HCT116 (cell line): ENCODE data around the gene MYOM1. TPM values are rescaled to one million over a fixed set of nuclear protein-coding genes. Genes with fewer than 3 reads are reported as not detected.

Experiments
- ATAC-seq: fragments of 200-7000 bp; cut with Tn5 transposase; 2 replicates; pipeline ENCODE4 v1.9.1; 2020; ENCODE audit warnings: mild to moderate bottlenecking, moderate library complexity
- BruUV-seq: library from RNA; stranded (reverse); fragments of 400-500 nt; replicated peaks from 2 replicates; lab custom pipeline; 2021; lab: Mats Ljungman, UMichigan
- CTCF ChIA-PET: fragments of 300-600 bp; sonication (Branson Sonifier 250); formaldehyde crosslinking; loops from one replicate; lab custom pipeline; 2021; ENCODE audit warnings: antibody characterized with exemption; lab: Charles Lee
- POLR2A ChIA-PET: fragments of 300-600, 350-600 bp; sonication (Branson Sonifier 250); formaldehyde crosslinking; loops from one replicate; lab custom pipeline; 2021; ENCODE audit warnings: antibody characterized with exemption; lab: Charles Lee
- RAD21 ChIA-PET, 2 experiments: fragments of 300-600 bp; sonication (Branson Sonifier 250); formaldehyde crosslinking; loops; one replicate each; lab custom pipeline; 2023; ENCODE audit warnings: low total read pairs in 2 of 2; ENCODE audit not compliant: uncharacterized antibody in 2 of 2, unreplicated experiment in 2 of 2, low non-redundant PET in 1 of 2; lab: Charles Lee
- DNase-seq: peaks from one replicate; pipeline ENCODE4 v3.0.0-alpha.2; 2010; ENCODE audit warnings: low read depth, low spot score
- H2AFZ ChIP-seq: fragments of 200-600 bp; shearing (Covaris generic), sonication (generic); 2 replicates; pipeline ENCODE4 v1.6.1; 2017; ENCODE audit warnings: low read depth, mixed run types, mixed read lengths, antibody characterized with exemption, low read length; ENCODE audit not compliant: poor library complexity, severe bottlenecking
- H3K27ac ChIP-seq: 2 replicates; pipeline ENCODE4 v1.5.1; 2012; ENCODE audit warnings: low read depth, low read length
- H3K27me3 ChIP-seq: fragments of 200-600 bp; sonication (generic); 2 replicates; pipeline ENCODE4 v1.6.1; 2016; ENCODE audit warnings: mixed run types, low read length, mixed read lengths; ENCODE audit not compliant: insufficient read depth
- H3K36me3 ChIP-seq, 2 experiments: fragments of 200-500 bp in 1 of 2; fragments of 200-600 bp in 1 of 2; sonication (Bioruptor generic) in 1 of 2; sonication (generic) in 1 of 2; 2 replicates each; pipeline versions ENCODE4 v1.5.1 to v1.6.1; 2014 to 2016; ENCODE audit warnings: low read length in 2 of 2, inconsistent platforms in 1 of 2, mixed read lengths in 1 of 2, mixed run types in 1 of 2; ENCODE audit not compliant: insufficient read depth in 2 of 2, control insufficient read depth in 1 of 2
- H3K4me1 ChIP-seq, 2 experiments: fragments of 200-600 bp in 1 of 2; sonication (generic) in 1 of 2; 2 replicates each; pipeline versions ENCODE4 v1.5.1 to v1.6.1; 2012 to 2017; ENCODE audit warnings: low read length in 2 of 2, inconsistent platforms in 1 of 2, mild to moderate bottlenecking in 1 of 2, mixed read lengths in 1 of 2, mixed run types in 1 of 2, moderate library complexity in 1 of 2; ENCODE audit not compliant: insufficient read depth in 2 of 2, control insufficient read depth in 1 of 2
- H3K4me2 ChIP-seq: fragments of 200-600 bp; sonication (generic); 2 replicates; pipeline ENCODE4 v1.6.1; 2017; ENCODE audit warnings: mixed run types, low read length, mixed read lengths
- H3K4me3 ChIP-seq, 2 experiments: fragments of 200-600 bp in 1 of 2; sonication (generic) in 1 of 2; replicated peaks in 1 of 2; 2 replicates each; pipeline ENCODE4 v1.5.1; 2011 to 2016; ENCODE audit warnings: low read length in 2 of 2, control low read depth in 1 of 2, low read depth in 1 of 2, mild to moderate bottlenecking in 1 of 2, mixed read lengths in 1 of 2, mixed run types in 1 of 2
- H3K79me2 ChIP-seq: fragments of 200-600 bp; sonication (generic); 2 replicates; pipeline ENCODE4 v1.6.1; 2017; ENCODE audit warnings: mild to moderate bottlenecking, mixed run types, low read length, moderate library complexity, mixed read lengths; ENCODE audit not compliant: insufficient read depth
- H3K9ac ChIP-seq: fragments of 200-600 bp; sonication (generic); 2 replicates; pipeline ENCODE4 v1.6.1; 2016; ENCODE audit warnings: low read length, mixed read lengths
- H3K9me2 ChIP-seq: fragments of 200-600 bp; sonication (generic), shearing (Covaris generic); 2 replicates; pipeline ENCODE4 v1.6.1; 2017; ENCODE audit warnings: mixed run types, mild to moderate bottlenecking, moderate library complexity; ENCODE audit not compliant: insufficient read depth
- H3K9me3 ChIP-seq, 2 experiments: fragments of 200-500 bp in 1 of 2; fragments of 200-600 bp in 1 of 2; sonication (Bioruptor generic) in 1 of 2; sonication (generic) in 1 of 2; 2 replicates each; pipeline ENCODE4 v1.6.1; 2014 to 2017; ENCODE audit warnings: low read length in 2 of 2, mixed read lengths in 2 of 2, inconsistent platforms in 1 of 2, low read depth in 1 of 2, mild to moderate bottlenecking in 1 of 2, mixed run types in 1 of 2, moderate library complexity in 1 of 2; ENCODE audit not compliant: control insufficient read depth in 1 of 2, insufficient read depth in 1 of 2
- H4K20me1 ChIP-seq: fragments of 200-600 bp; sonication (generic), shearing (Covaris generic); 2 replicates; pipeline ENCODE4 v1.6.1; 2017; ENCODE audit warnings: mixed run types, mild to moderate bottlenecking, moderate library complexity; ENCODE audit not compliant: insufficient read depth
- CEBPB ChIP-seq: IDR thresholded peaks from 2 replicates; pipeline ENCODE4 v1.6.1; 2012; ENCODE audit warnings: low read depth
- CTCF ChIP-seq, 3 experiments: fragments of 200-600 bp in 1 of 3; sonication (generic) in 1 of 3; IDR thresholded peaks in 2 of 3; conservative IDR thresholded peaks in 1 of 3; 2 replicates each; pipeline ENCODE4 v1.5.1; 2012 to 2017; ENCODE audit warnings: low read depth in 2 of 3, low read length in 2 of 3, antibody characterized with exemption in 1 of 3, borderline replicate concordance in 1 of 3, control low read depth in 1 of 3, mild to moderate bottlenecking in 1 of 3, mixed read lengths in 1 of 3, mixed run types in 1 of 3, moderate library complexity in 1 of 3; ENCODE audit not compliant: insufficient read depth in 1 of 3
- EGR1 ChIP-seq: IDR thresholded peaks from 2 replicates; pipeline ENCODE4 v1.6.1; 2012; ENCODE audit warnings: low read depth
- ELF1 ChIP-seq: IDR thresholded peaks from 2 replicates; pipeline ENCODE4 v1.6.1; 2012; ENCODE audit warnings: low read depth, borderline replicate concordance
- EZH2 ChIP-seq: fragments of 200-600 bp; sonication (generic); IDR thresholded peaks from 2 replicates; pipeline ENCODE4 v1.6.1; 2017; ENCODE audit warnings: antibody characterized with exemption, mixed run types
- EZH2phosphoT487 ChIP-seq: fragments of 200-600 bp; IDR thresholded peaks from 2 replicates; pipeline ENCODE4 v1.6.1; 2018; ENCODE audit warnings: antibody characterized with exemption, borderline replicate concordance
- FOSL1 ChIP-seq: IDR thresholded peaks from 2 replicates; pipeline ENCODE4 v1.6.1; 2012; ENCODE audit warnings: low read depth
- JUND ChIP-seq: IDR thresholded peaks from 2 replicates; pipeline ENCODE4 v1.6.1; 2012
- POLR2A ChIP-seq: IDR thresholded peaks from 2 replicates; pipeline ENCODE4 v1.7.0; 2011; ENCODE audit warnings: borderline replicate concordance; ENCODE audit not compliant: insufficient read depth, insufficient read length; ENCODE audit errors: extremely low read depth
- POLR2AphosphoS5 ChIP-seq: IDR thresholded peaks from 2 replicates; pipeline ENCODE4 v1.6.1; 2011; ENCODE audit warnings: mild to moderate bottlenecking, low read depth, low read length, moderate library complexity
- RAD21 ChIP-seq: IDR thresholded peaks from 2 replicates; pipeline ENCODE4 v1.6.1; 2012; ENCODE audit warnings: low read depth, mild to moderate bottlenecking
- REST ChIP-seq: IDR thresholded peaks from 2 replicates; pipeline ENCODE4 v1.6.1; 2012; ENCODE audit warnings: low read depth
- SRF ChIP-seq: IDR thresholded peaks from 2 replicates; pipeline ENCODE4 v1.6.1; 2012; ENCODE audit warnings: low read depth
- TCF7L2 ChIP-seq: IDR thresholded peaks from 2 replicates; pipeline ENCODE4 v1.7.0; 2011; ENCODE audit warnings: borderline replicate concordance, inconsistent platforms; ENCODE audit not compliant: insufficient read depth, insufficient read length; ENCODE audit errors: extremely low read depth
- YY1 ChIP-seq: IDR thresholded peaks from 2 replicates; pipeline ENCODE4 v1.6.1; 2011; ENCODE audit warnings: low read length, low read depth, moderate library complexity, mild to moderate bottlenecking; ENCODE audit not compliant: insufficient replicate concordance; ENCODE audit errors: extremely low read depth
- ZFX ChIP-seq: fragments of 450-650 bp; IDR thresholded peaks from 2 replicates; pipeline ENCODE4 v1.6.1; 2017
- intact Hi-C: fragments of 100-400 bp; cut with micrococcal nuclease; formaldehyde crosslinking; loops from 2 replicates; pipeline ENCODE4 v1.10.0; 2022
- total RNA-seq: library from RNA; stranded (reverse); gene quantifications from one replicate; pipeline ENCODE4 v1.2.1, GENCODE V29; 2021; ENCODE audit not compliant: unreplicated experiment

MYOM1 gene
- total RNA-seq, 1 experiment from 2014 or later: 0.52 TPM

GRCh38 chr18:3084206-3084605 is 135.6 kb downstream of the MYOM1 start:
- H3K4me1 ChIP-seq: no peaks in the 10 kb centered on the region
- ATAC-seq: no peak
- no TSS peak for BruUV-seq
- H4K20me1 ChIP-seq: no peaks in the 10 kb centered on the region
- H3K36me3 ChIP-seq: no peaks in the 10 kb centered on the region
- H3K9ac ChIP-seq: no peak overlapping the region
- ChIA-PET CTCF (interaction anchor here (3.8 kb wide), 1 partner anchor 22 kb away, joined by 12 read pairs; no protein-coding TSS in a partner anchor), POLR2A (no interaction called here), RAD21 (no interaction called here)
- no peaks in the 10 kb centered on the region for H3K79me2 ChIP-seq
- no peak for TF ChIP-seq EZH2phosphoT487
- no peak for TF ChIP-seq TCF7L2
- TF ChIP-seq YY1: no peak
- no peak for TF ChIP-seq RAD21
- TF ChIP-seq POLR2A: no peak
- no peak for TF ChIP-seq CEBPB
- H2AFZ ChIP-seq: no peak overlapping the region
- H3K9me3 ChIP-seq: no peaks in the 10 kb centered on the region
- no peak for DNase-seq
- intact Hi-C loops: no loop called here
- H3K4me2 ChIP-seq: no peak overlapping the region
- no peak overlapping the region for H3K27ac ChIP-seq
- H3K27me3 ChIP-seq: no peaks in the 10 kb centered on the region
- no peak overlapping the region for H3K4me3 ChIP-seq
- H3K9me2 ChIP-seq: no peaks in the 10 kb centered on the region

GRCh38 chr18:3083766-3084165 is 136.0 kb downstream of the MYOM1 start:
- Histone ChIP-seq H3K9ac (no peak overlapping the region), H3K4me1 (no peaks in the 10 kb centered on the region), H3K79me2 (no peaks in the 10 kb centered on the region), H3K4me3 (no peak overlapping the region), H3K9me3 (no peaks in the 10 kb centered on the region), H3K36me3 (no peaks in the 10 kb centered on the region), H3K27me3 (no peaks in the 10 kb centered on the region), H2AFZ (no peak overlapping the region), H3K9me2 (no peaks in the 10 kb centered on the region), H4K20me1 (no peaks in the 10 kb centered on the region), H3K27ac (no peak overlapping the region), H3K4me2 (no peak overlapping the region)
- POLR2A ChIA-PET: no interaction called here
- RAD21 ChIA-PET: no interaction called here
- no peak for ATAC-seq
- CTCF ChIA-PET: interaction anchor here (3.8 kb wide), 1 partner anchor 21 kb away, joined by 12 read pairs; no protein-coding TSS in a partner anchor
- no TSS peak for BruUV-seq
- no peak for DNase-seq
- intact Hi-C loops: no loop called here
- TF ChIP-seq ZFX (no peak), EZH2 (no peak), SRF (no peak), JUND (no peak), YY1 (no peak), REST (no peak), ELF1 (no peak), CEBPB (no peak), FOSL1 (no peak), TCF7L2 (no peak), RAD21 (no peak), CTCF (IDR thresholded peaks at IDR 0.05 in 2 of 3, conservative IDR thresholded peaks at IDR 0.05 in 1 of 3; ENCODE audit: borderline replicate concordance in 1 of 3, insufficient read depth in 1 of 3, low read depth in 2 of 3, low read length in 2 of 3) (no peak), POLR2AphosphoS5 (no peak), EGR1 (no peak), POLR2A (no peak)
